Activated CD4-positive, CD25-positive, alpha-beta regulatory T cell (primary cell): Measurements from ENCODE around the gene HFE.

Source experiments
- DNase-seq, 4 experiments: peaks; one replicate each; lab custom pipeline; 2025; lab: John Stamatoyannopoulos, UW

The HFE gene

DNA sequence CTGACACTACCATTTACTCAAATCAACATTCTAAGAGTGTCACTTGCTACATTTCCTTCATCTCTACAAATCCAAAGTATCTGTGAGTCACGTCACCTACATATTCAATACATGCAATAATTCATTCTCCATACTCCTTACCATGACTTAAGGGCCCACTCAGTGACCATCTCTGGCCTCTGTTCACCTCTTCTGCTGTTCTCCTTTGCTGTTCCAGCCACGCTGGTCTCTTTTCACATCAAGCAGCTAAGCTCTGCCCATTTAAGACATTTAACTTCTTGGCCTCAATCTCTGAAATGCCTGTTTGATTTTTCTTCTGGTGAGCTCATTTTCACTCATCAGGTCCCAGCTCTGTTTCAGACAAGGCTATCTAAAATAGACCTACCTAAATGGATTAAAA lies 46.5 kb downstream of the HFE start:
- DNase-seq = no peak

DNA sequence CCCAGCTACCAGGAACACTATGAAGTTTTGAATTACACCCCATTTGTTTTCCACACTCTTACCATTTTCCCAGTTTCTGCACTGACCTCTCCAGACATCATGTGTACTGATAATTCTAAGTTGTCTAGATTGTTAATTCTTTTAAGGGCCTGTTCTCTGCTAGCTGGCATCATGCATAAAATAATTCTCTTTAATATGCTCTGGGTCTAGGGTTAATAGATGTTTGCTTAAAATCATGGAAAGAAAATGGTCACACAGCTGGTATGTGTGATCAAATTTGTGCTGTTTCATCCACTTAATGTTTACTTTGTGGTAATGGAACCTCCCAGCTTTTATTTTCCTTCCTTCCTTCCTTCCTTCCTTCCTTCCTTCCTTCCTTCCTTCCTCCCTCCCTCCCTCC lies 49.1 kb downstream of the HFE start:
- DNase-seq = no peak

DNA sequence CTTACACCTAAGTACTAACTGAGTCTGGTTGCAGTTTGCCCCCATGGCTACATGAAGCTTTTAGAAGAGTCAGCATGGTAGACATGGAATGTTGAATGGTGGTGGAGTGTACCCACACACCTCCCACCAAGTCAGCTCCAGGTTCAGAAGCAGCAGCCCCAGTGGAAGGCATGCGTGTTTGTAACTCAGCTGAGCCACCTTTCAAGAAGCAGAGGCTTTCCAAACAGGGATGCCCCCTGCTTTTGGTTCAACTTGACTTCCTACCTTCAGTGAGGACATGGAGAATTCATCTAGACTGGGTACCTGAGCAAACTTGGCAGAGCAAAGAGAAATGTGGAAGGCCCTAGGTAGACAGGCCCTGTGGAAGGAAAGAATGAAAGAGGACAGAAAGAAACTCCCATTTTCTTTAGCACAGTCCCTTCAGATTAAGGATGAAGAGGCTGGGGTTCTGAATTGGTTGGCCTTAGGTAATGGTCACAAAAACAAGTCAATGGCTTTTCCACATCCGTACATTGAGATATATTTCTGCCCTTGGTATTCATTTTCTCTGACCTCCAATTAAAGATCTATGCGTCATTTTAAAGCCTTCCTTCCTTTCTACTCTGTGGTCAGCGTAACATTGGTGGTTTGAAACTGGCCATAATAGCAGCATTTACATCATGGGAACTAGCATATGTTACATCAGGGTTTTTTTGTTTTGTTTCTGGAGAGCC lies 53.2 kb downstream of the HFE start:
- no peak for DNase-seq

DNA sequence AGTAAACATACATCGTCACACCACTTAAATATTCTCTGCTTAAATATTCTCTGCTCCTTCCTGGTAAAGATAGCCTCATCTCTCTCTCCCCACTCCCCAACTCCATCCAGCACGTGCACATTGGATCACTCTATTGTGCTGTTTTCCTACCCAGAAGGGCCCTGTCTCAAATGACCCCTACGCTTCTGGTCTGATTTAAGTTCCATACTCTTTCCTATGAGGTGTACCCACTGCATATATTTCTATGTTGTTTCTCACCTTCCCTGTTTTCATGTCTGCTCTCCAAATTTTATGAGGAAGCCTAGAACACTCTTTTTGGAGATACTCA lies 53.7 kb downstream of the HFE start:
- no peak for DNase-seq

DNA sequence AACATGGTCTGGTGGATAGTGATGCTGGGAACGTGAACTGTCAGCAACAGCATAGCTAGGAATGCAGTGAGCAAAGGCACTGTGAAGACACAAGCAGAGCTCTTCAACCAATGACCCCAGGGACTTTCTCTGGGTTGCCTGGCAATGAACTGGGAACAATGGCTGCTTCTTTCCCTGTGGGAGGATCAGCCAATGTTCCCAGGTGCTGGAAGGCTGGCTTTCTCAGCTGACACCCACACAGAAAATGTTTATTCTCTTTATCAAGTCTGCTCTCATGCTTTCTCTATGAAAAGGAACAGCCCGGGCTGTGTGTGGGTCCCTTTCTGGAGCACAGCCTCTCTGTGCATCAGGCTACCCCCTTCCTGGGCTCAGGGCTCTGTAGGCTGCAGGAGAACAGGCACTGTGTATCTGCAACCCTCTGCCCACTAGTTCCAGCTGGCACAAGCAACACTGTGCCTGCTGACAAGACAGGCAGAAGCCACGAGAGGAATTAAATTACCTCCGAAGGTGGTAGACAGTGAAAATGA lies 54.2 kb downstream of the HFE start:
- no peak for DNase-seq

DNA sequence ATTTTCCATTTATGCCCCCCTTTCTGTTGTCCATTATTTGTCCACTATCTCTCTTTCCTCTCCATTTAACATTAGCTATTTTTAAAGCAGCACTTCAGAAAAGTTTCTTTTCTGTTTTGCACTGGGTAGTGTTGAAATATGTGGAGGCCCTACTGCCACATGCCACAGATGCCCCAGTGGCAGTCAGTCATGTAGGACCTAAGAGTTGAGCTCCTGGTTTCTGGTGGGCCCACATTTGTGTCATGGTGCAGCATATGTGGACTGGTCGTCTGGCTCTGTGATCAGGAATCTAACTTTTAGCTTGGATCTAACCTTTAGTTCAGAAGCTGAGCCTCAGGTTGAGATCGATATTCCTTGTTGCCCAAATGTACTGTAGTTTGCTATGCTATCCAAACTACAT lies 54.8 kb downstream of the HFE start:
- DNase-seq = no peak
